Measurements from ENCODE around the gene NFATC2IP. TPM values are rescaled to one million over a fixed set of nuclear protein-coding genes. Genes with fewer than 3 reads are reported as not detected.

The NFATC2IP gene
- total and polyA plus RNA-seq, 2 of the 13 experiments (the other 11 are each of a cell fraction or from before 2014, with no cell fraction given): 32.1 to 48.5 TPM

- TF ChIP-seq ZMYM4 (CRISPR knock-in tag; IDR thresholded peaks at IDR 0.05) (0 out of 2 replicates have a peak, but pooled peaks have one; percentile 31), ZNF496 (CRISPR knock-in tag; IDR thresholded peaks at IDR 0.05; ENCODE audit: insufficient replicate concordance) (no peak), THAP11 (CRISPR knock-in tag; IDR thresholded peaks at IDR 0.05) (0 out of 2 replicates have a peak, but pooled peaks have one; percentile 21), KDM5B (CRISPR knock-in tag; IDR thresholded peaks at IDR 0.05; ENCODE audit: borderline replicate concordance) (0 out of 2 replicates have a peak, but pooled peaks have one; percentile 49), TIGD3 (CRISPR knock-in tag; IDR thresholded peaks at IDR 0.05; ENCODE audit: borderline replicate concordance) (no peak), KDM4B (CRISPR knock-in tag; IDR thresholded peaks at IDR 0.05) (no peak), ZNF101 (CRISPR knock-in tag; IDR thresholded peaks at IDR 0.05; ENCODE audit: borderline replicate concordance, low read depth) (no peak), ZBTB46 (CRISPR knock-in tag; IDR thresholded peaks at IDR 0.05; ENCODE audit: borderline replicate concordance) (no peak), ATAD3A (CRISPR knock-in tag; IDR thresholded peaks at IDR 0.05) (no peak), SAFB2 (CRISPR knock-in tag; IDR thresholded peaks at IDR 0.05; ENCODE audit: borderline replicate concordance, low read depth) (no peak), ZNF572 (CRISPR knock-in tag; IDR thresholded peaks at IDR 0.05) (no peak), LBX2 (CRISPR knock-in tag; IDR thresholded peaks at IDR 0.05; ENCODE audit: borderline replicate concordance) (no peak), TMF1 (CRISPR knock-in tag; IDR thresholded peaks at IDR 0.05; ENCODE audit: low read depth) (no peak), ZSCAN21 (CRISPR knock-in tag; IDR thresholded peaks at IDR 0.05; ENCODE audit: borderline replicate concordance) (no peak), ZNF484 (CRISPR knock-in tag; IDR thresholded peaks at IDR 0.05; ENCODE audit: borderline replicate concordance, low read depth) (no peak), SP4 (CRISPR knock-in tag; IDR thresholded peaks at IDR 0.05) (no peak), ZNF12 (CRISPR knock-in tag; IDR thresholded peaks at IDR 0.05) (no peak)
- TF ChIP-seq, protein P1, sequence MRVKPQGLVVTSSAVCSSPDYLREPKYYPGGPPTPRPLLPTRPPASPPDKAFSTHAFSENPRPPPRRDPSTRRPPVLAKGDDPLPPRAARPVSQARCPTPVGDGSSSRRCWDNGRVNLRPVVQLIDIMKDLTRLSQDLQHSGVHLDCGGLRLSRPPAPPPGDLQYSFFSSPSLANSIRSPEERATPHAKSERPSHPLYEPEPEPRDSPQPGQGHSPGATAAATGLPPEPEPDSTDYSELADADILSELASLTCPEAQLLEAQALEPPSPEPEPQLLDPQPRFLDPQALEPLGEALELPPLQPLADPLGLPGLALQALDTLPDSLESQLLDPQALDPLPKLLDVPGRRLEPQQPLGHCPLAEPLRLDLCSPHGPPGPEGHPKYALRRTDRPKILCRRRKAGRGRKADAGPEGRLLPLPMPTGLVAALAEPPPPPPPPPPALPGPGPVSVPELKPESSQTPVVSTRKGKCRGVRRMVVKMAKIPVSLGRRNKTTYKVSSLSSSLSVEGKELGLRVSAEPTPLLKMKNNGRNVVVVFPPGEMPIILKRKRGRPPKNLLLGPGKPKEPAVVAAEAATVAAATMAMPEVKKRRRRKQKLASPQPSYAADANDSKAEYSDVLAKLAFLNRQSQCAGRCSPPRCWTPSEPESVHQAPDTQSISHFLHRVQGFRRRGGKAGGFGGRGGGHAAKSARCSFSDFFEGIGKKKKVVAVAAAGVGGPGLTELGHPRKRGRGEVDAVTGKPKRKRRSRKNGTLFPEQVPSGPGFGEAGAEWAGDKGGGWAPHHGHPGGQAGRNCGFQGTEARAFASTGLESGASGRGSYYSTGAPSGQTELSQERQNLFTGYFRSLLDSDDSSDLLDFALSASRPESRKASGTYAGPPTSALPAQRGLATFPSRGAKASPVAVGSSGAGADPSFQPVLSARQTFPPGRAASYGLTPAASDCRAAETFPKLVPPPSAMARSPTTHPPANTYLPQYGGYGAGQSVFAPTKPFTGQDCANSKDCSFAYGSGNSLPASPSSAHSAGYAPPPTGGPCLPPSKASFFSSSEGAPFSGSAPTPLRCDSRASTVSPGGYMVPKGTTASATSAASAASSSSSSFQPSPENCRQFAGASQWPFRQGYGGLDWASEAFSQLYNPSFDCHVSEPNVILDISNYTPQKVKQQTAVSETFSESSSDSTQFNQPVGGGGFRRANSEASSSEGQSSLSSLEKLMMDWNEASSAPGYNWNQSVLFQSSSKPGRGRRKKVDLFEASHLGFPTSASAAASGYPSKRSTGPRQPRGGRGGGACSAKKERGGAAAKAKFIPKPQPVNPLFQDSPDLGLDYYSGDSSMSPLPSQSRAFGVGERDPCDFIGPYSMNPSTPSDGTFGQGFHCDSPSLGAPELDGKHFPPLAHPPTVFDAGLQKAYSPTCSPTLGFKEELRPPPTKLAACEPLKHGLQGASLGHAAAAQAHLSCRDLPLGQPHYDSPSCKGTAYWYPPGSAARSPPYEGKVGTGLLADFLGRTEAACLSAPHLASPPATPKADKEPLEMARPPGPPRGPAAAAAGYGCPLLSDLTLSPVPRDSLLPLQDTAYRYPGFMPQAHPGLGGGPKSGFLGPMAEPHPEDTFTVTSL (CRISPR knock-in tag; IDR thresholded peaks at IDR 0.05; ENCODE audit: borderline replicate concordance): no peak; the same call in 1 of the 2 replicates
These were observed 26.9 kb upstream of the NFATC2IP start (continued) for GRCh38 chr16:28923652-28924398.

All from HepG2 (cell line).